NOMO-1 treated with DMSO at 0.1 percent for 48 hours (cell line): Measurements from ENCODE around the gene VPS37B.
A peak's percentile ranks its signal among the peaks of the same experiment; 100 is the strongest.

ENCODE experiments used
- DNase-seq: peaks from one replicate; lab custom pipeline; 2025; ENCODE audit not compliant: unreplicated experiment; lab: John Stamatoyannopoulos, UW

Gene VPS37B

DNA sequence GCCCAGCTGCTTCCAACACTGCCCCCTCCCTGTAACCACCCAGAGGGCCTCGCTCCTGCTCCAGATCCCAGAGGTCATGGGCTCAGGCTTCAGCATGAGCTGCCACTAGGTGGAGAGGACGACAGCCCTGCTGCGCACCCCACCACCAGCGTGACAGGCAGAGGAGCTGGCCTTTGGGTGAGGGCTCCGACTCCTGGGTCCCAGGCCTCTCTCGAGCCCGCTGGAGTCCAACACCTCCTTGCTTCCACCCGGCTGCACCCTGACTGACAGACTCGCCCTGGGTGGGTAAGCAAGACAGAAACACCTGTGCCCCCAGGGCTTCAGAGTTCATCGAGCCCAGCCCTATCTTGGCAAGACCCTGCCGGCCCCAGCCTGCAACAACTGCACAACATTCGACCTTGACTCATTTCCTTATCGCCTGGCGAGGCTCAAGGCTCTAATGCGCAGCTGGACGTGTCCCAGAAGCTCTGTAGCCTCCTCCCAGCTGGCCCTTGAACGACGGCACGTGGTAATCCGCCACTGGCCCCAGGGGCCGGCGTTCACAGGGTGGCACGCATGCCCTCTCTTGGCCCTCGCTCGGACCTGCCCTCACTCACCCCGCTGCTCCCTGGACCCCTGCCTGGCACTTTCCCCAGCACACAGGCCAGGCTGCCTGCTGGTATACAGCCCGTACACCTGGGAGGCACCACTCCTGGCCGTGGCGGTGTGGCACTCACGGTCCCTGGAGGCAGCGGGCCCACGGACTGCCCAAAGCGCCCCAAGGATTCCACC, 28.0 kb downstream of the VPS37B start:
- DNase-seq = no peak

DNA sequence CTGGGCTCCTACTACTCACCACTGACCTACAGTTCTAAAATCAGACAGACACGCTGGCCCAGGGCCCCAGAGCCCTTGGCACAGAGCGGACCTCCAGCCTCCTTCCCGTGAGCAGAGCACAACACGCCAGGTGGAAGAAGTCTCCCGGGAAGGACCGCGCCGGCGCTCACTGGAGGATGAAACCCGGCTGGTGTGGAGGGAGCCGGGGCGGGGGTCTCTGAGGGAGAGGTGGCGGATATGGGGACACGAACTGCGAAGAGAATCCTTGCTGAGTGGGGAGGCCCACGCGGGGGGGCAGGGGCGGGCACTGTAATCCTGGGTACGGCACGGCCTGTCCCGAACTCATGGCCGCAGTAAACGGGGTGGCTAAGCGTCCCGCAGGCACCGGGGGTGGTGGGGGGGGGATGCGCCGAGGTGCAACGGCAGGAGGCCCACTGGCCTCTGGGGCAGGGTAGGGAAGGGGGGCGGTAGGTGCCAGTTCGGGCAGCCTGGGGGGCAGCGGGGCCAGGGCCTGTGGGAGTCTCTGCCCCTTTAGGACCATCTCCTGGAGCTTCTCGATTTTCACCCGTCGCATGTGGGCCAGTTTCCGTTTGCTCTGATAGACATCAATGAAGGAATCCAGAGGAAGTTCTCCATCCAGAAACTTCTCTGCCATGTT, 28.8 kb downstream of the VPS37B start:
- DNase-seq = no peak

DNA sequence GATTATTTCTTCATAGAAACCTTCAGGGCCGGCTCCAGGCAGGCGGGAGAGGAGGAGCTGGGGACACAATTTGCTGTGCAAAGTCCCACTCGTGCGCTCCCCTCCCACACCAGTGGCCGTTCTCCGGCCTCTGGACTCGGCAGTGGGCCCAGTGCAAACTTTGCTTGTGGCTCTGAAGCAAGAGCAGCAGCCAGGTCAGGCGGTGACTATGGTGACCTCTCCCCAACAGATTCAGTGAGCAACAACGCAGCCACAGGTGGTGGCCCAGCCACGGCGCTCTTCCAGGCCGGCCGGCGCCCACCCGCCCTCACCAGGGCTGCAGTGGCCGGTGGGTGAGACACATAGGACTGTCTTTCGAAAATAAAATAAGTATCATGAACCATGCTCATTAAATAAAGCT, 29.5 kb downstream of the VPS37B start:
- no peak for DNase-seq

DNA sequence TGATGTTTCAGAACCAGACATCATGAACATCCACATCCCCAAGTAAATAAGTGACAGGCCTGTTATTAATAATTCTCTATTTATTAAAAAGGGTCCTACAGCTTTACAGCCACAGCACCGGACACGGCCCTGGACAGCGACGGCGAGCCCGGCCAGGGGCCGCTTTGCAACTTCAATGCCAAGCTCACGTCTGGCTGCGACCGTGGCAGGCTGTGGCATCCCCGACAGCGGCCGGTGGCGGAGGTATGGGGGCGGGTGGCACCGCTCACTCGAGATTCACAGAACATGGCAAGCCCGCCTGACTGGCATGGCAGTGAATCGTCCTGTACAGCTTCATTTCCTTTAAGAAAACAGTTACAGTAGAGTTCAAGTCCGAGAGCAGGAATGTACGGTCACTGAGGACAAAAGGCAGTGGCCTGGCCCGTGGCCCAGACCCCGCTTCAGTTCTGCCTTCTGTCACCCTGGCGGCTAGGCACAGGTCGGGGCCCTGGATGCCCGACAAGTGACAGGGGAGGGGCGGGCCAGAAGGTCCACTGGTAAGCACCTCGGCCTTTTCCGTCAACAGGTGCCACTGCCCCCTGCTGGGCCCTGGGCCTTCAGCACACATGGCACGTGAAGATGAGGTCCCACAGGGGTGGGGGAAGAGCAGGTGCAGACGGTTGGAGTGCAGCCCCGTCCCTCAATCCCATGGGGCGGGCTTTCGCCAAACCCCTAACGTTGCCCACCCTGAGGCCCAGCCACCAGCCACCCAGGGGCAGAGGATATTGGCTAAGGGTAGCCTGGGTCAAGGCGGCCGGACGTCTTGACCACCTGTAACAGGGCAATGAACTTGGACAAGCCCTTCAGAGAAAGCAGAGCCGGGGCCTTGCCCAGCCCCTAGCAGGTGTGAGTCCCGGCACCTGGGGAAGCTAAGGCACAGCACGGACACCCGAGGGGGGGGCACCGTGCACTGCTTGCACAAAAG, 30.4 kb downstream of the VPS37B start:
- no peak for DNase-seq

DNA sequence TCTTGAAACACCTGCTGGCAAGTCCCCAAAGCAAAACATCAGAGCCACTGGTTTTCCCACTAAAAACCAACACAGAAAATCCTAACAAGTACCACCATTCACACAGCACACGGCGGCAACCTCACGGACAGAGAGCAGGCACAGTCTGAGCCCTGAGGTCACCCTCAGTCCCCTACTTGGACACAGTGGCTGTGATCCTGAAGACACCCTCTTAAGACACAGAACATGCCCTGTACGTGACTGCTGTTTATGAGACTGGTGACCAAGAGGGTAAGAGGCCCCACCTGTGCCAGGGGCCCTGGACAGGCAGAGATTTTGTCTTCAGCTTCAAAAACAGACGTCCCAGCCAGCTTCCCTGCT, 31.1 kb downstream of the VPS37B start:
- no peak for DNase-seq

DNA sequence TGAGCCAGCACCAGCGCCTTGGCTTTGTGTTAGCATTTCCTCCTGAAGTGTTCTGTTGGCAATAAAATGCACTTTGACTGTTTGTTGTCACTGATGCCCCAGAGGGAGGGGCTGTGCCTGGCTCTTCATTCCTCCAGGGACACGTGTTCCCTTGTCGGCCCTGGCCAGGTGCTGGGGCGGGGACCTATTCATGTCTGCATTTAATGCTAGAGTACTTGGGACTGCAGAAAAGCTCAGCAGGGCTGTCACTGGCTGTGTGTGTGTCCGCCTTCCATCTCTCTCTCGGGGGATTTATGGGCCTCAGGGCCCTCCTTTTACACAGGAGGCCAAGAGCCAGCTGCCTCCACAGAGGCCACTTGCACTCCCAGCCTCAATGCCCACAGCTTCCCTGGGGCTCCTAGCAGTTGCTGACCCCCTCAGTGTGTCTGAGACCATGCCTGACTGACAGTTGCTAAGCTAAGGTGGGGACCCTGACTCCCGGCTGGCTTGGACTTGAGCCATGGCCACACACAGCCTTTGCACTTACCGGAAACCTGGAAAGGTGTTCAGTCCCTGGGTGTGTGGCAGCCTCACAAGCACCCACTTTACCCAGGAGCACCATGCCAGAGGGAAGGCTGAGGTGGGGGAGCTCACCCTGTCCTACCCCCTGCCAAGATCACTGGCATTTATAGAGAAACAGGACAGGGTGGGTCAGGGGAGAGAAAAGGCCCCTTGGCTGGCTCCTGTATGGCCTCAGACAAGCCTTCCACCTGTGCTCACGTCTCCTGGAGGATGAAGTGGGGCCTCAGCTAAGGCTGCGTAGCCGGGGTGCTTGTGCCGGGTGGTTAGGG, 32.8 kb downstream of the VPS37B start:
- DNase-seq = no peak

DNA sequence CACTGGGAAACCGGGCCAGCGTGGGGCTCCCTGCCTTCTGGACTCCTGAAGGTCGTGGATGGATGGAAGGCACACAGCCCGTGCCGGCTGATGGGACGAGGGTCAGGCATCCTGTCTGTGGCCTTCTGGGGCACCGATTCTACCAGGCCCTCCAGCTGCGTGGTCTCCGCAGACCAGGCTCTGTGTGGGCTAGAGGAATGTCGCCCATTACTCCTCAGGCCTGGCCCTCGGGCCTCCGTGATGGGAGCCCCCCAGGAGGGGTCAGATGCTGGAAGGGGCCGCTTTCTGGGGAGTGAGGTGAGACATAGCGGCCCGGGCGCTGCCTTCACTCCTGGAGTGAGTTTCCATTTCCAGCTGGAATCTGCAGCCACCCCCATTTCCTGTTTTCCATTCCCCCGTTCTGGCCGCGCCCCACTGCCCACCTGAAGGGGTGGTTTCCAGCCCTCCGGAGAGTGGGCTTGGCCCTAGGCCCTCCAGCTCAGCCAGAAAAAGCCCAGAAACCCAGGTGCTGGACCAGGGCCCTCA, 33.8 kb downstream of the VPS37B start:
- no peak for DNase-seq

DNA sequence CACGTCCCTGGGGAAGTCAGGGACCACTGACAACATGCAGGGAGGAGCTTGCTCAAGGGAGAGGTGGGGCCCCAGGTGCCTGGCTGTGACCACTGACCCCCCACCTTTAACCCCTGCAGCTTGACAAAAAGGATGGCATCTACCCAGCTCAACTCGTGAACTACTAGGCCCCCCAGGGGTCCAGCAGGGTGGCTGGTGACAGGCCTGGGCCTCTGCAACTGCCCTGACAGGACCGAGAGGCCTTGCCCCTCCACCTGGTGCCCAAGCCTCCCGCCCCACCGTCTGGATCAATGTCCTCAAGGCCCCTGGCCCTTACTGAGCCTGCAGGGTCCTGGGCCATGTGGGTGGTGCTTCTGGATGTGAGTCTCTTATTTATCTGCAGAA, 34.3 kb downstream of the VPS37B start:
- no peak for DNase-seq

DNA sequence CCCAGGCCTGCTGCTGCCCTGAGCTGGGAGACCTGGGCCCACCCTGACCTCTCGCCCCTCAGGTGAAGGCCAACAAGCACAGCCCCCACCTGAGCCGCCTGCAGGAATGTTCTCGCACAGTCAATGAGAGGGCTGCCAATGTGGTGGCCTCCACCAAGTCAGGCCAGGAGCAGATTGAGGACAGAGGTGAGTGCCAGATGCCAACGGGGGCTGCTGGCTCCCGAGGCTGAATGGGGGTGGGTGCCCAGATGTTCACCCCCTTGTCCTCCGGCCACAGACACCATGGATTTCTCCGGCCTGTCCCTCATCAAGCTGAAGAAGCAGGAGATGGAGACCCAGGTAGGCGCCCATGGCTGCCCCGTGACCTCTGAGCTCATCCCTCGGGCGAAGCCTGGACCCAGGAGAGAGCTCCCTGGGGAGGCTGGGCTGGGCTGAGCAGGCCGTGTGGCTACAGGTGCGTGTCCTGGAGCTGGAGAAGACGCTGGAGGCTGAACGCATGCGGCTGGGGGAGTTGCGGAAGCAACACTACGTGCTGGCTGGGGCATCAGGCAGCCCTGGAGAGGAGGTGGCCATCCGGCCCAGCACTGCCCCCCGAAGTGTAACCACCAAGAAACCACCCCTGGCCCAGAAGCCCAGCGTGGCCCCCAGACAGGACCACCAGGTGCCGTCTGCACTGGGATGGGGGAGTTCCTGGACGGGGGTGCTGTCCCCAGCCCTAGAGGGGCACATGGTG, 34.9 kb downstream of the VPS37B start:
- DNase-seq = no peak

DNA sequence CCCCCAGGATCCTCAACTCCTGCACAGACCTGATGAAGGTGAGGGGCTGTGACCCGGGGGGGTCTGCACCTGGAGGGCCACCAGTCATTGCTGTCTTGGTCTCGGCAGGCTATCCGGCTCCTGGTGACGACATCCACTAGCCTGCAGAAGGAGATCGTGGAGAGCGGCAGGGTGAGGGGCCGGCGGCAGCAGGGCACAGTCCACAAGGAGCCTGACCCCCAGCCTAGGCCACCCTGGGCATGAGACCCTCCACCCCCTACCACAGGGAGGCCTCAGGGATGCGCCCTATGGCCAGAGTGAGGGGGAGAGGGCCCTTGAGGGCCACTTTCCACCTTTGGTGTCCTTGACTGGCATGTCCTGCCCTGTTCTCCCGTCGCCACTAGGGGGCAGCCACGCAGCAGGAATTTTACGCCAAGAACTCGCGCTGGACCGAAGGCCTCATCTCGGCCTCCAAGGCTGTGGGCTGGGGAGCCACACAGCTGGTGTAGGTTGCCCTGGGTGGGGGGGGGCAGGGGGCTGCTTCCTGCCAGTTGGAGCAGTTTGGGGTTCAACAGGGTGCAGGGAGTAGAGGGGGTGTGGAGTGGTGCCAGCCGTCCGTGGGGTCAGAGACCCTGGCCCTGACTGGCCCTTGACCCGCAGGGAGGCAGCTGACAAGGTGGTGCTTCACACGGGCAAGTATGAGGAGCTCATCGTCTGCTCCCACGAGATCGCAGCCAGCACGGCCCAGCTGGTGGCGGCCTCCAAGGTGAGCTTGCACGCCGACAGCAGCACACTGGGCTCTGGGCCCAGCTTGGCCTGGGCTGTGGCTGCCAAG, 35.7 kb downstream of the VPS37B start:
- DNase-seq = peak; percentile 65

DNA sequence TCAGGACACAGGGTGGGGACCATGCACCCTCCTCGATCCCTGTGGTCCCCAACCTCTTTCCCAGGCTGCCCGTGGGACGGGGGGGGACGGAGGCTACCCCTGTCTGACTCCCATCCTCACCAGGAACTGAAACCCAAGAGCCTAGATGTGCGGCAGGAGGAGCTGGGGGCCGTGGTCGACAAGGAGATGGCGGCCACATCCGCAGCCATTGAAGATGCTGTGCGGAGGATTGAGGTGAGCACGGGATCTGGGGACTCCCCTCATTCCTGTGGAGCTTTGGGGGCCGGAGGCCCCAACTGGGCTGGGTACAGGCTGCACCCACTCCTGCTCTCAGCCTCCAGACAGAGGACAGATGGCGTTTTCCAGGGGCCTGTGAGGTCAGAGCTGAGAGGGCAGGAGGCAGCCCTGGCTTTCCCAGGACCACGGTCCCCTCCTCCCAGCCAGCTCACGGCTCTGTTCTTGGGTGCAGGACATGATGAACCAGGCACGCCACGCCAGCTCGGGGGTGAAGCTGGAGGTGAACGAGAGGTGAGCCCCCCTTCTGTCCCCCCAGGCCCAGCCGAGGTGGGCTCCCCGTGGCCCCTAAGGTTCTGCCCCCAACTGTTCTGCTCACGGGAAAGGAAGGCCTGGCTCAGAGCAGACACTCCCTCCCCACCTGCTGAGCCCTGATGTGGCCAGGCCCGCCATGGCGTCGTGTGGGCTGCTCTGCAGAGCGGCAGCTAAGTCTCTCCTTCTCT, 36.5 kb downstream of the VPS37B start:
- DNase-seq = no peak

DNA sequence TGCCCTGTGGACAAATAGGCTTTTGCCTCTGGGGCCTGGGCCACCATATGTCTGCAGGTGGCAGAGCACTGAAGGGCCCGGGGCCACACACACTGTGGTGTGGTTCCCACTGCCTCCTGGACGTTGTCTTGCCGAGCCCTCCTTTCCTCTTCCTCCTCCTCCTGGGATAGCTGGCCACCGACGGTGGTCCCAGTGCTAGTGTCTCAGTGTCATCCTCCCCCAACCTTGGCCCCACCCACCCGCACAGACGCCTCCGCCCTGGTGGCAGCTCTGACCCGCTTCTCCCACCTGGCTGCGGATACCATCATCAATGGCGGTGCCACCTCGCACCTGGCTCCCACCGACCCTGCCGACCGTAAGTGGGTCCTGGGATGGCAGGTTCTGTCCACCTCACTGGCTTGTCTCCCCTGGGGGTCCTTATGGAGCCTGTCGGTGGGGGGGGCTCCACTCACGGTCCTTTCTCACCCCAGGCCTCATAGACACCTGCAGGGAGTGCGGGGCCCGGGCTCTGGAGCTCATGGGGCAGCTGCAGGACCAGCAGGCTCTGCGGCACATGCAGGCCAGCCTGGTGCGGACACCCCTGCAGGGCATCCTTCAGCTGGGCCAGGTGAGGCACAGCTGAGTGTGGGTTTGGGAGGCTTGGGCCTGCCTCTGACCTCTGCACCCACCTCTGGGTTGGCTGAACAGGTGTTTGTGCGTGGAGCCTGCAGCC, 37.2 kb downstream of the VPS37B start:
- DNase-seq = no peak

DNA sequence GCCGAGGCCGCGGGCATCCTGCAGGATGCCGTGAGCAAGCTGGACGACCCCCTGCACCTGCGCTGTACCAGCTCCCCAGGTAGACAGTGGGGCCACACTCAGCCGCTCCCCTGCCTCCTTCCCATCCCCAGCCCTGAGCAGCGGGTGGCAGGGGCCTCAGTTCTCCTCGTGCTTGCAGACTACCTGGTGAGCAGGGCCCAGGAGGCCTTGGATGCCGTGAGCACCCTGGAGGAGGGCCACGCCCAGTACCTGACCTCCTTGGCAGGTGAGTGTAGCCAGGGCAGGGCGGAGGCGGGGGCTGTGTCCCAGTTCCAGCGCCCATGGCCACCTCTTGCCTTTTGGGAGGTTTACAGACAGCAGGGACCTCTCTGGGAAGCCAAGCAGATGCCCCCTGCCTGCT, 37.8 kb downstream of the VPS37B start:
- DNase-seq = no peak

DNA sequence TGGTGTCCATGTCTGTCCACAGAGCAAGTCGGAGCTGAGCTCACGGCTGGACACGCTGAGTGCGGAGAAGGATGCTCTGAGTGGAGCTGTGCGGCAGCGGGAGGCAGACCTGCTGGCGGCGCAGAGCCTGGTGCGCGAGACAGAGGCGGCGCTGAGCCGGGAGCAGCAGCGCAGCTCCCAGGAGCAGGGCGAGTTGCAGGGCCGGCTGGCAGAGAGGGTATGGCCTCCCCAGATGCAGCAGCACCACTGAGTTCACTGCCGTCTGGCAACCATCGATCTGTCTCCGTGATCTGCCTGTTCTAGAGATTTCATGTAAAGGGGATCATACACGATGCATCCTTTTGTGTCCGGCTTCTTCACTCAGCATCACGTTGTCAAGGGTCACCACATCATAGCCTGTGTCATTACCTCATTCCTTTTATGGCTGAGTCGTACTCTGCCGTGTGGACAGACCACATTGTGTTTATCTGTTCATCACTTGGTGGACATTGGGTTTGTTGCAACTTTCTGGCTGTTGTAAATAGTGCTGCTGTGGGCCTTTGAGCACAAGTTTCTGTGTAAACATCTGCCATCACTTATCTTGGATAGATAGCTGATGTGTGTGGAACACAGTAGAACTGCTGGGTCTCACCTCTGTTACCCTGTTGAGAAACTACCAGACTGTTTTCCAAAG, 38.8 kb downstream of the VPS37B start:
- no peak for DNase-seq

DNA sequence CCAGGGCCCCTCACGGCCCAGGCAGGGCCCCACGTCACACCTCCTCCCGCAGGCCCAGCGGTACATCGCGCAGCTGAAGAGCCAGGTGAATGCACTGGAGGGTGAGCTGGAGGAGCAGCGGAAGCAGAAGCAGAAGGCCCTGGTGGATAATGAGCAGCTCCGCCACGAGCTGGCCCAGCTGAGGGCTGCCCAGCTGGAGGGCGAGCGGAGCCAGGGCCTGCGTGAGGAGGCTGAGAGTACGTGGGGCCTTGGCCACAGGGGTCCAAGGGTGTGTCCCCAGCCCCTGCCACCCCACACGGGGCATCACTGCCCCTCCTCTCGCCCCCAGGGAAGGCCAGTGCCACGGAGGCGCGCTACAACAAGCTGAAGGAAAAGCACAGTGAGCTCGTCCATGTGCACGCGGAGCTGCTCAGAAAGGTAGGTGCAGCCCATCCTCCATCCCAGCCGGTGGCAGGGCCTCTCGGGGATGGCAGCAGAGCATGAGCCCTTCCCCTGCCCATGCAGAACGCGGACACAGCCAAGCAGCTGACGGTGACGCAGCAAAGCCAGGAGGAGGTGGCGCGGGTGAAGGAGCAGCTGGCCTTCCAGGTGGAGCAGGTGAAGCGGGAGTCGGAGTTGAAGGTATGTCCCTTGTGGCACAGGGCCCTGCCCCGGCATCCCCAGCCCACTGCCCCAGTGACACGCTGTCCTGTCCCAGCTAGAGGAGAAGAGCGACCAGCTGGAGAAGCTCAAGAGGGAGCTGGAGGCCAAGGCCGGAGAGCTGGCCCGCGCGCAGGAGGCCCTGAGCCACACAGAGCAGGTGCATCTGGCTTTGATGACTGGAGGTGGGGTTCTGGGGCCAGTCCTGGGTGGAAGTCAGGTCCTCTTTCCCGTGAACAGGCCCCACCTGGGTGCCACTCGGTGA, 39.7 kb downstream of the VPS37B start:
- no peak for DNase-seq
